DOHH2 (cell line): ENCODE measurements around the gene FCHSD2.

Experiments
- EZH2phosphoT487 ChIP-seq: fragments of 200-600 bp; sonication (generic); IDR thresholded peaks from 2 replicates; pipeline ENCODE4 v1.6.1; 2017; ENCODE audit warnings: borderline replicate concordance, mild to moderate bottlenecking, antibody characterized with exemption, low read length, moderate library complexity, mixed read lengths
- TF ChIP-seq, protein P1 (sequence below): fragments of 200-600 bp; sonication (generic); IDR thresholded peaks from one replicate; pipeline ENCODE4 v1.5.1; 2014; ENCODE audit warnings: antibody characterized with exemption, mild to moderate bottlenecking, low read depth, low read length; ENCODE audit not compliant: poor library complexity, severe bottlenecking

GRCh38 chr11:72932132-72932570, 210.0 kb downstream of the FCHSD2 start:
- TF ChIP-seq, protein P1, sequence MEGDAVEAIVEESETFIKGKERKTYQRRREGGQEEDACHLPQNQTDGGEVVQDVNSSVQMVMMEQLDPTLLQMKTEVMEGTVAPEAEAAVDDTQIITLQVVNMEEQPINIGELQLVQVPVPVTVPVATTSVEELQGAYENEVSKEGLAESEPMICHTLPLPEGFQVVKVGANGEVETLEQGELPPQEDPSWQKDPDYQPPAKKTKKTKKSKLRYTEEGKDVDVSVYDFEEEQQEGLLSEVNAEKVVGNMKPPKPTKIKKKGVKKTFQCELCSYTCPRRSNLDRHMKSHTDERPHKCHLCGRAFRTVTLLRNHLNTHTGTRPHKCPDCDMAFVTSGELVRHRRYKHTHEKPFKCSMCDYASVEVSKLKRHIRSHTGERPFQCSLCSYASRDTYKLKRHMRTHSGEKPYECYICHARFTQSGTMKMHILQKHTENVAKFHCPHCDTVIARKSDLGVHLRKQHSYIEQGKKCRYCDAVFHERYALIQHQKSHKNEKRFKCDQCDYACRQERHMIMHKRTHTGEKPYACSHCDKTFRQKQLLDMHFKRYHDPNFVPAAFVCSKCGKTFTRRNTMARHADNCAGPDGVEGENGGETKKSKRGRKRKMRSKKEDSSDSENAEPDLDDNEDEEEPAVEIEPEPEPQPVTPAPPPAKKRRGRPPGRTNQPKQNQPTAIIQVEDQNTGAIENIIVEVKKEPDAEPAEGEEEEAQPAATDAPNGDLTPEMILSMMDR = no peak
- TF ChIP-seq EZH2phosphoT487 = no peak
